Stomach smooth muscle (tissue), 2 donors: Measurements from ENCODE around the gene SLC5A1.

Experiments used
- H3K27ac ChIP-seq: one replicate; pipeline ENCODE4 v1.7.0; 2013; ENCODE audit warnings: mild to moderate bottlenecking, low read length, inconsistent platforms
- H3K27me3 ChIP-seq, 2 donors: one replicate each; pipeline ENCODE4 v1.7.0; 2013; ENCODE audit warnings: low read length in 2 of 2; ENCODE audit not compliant: insufficient read depth in 2 of 2, control insufficient read depth in 1 of 2
- H3K36me3 ChIP-seq, 2 donors: one replicate each; pipeline ENCODE4 v1.7.0; 2013; ENCODE audit warnings: low read length in 2 of 2; ENCODE audit not compliant: control insufficient read depth in 2 of 2, insufficient read depth in 2 of 2
- H3K4me1 ChIP-seq: one replicate; pipeline ENCODE4 v1.7.0; 2013; ENCODE audit warnings: low read length; ENCODE audit not compliant: control insufficient read depth, insufficient read depth
- H3K4me3 ChIP-seq, 2 donors: one replicate each; pipeline ENCODE4 v1.7.0; 2013; ENCODE audit warnings: low read length in 2 of 2
- H3K9ac ChIP-seq, 2 donors: one replicate each; pipeline ENCODE4 v1.7.0; 2013; ENCODE audit warnings: low read length in 2 of 2, mild to moderate bottlenecking in 1 of 2
- H3K9me3 ChIP-seq, 2 donors: one replicate each; pipeline ENCODE4 v1.7.0; 2013; ENCODE audit warnings: low read length in 2 of 2; ENCODE audit not compliant: control insufficient read depth in 2 of 2
- donor health status: healthy.
- donor health status: Pancreatic carcinoma.

The SLC5A1 gene

GRCh38 chr22:32050678-32051515 lies 7.8 kb downstream of the SLC5A1 start:
- Histone ChIP-seq H3K9ac (no peak overlapping the region), H3K36me3 (no peaks in the 10 kb centered on the region), H3K9me3 (no peaks in the 10 kb centered on the region), H3K27ac (no peak overlapping the region), H3K4me3 (no peak overlapping the region), H3K4me1 (no peaks in the 10 kb centered on the region), H3K27me3 (no peaks in the 10 kb centered on the region)

- Histone ChIP-seq H3K9ac (no peak overlapping the region), H3K9me3 (no peaks in the 10 kb centered on the region), H3K27ac (no peak overlapping the region), H3K27me3 (no peaks in the 10 kb centered on the region), H3K4me1 (no peaks in the 10 kb centered on the region), H3K36me3 (no peaks in the 10 kb centered on the region), H3K4me3 (no peak overlapping the region)
Observed at GRCh38 chr22:32052244-32052643, 9.2 kb downstream of the SLC5A1 start.

- H3K4me1 ChIP-seq = no peaks in the 10 kb centered on the region
- no peak overlapping the region for H3K9ac ChIP-seq
Observed at GRCh38 chr22:32052936-32053791, 10.1 kb downstream of the SLC5A1 start.

GRCh38 chr22:32055069-32055468 lies 12.0 kb downstream of the SLC5A1 start:
- H3K4me3 ChIP-seq = no peak overlapping the region
- no peaks in the 10 kb centered on the region for H3K27me3 ChIP-seq
- H3K27ac ChIP-seq = no peak overlapping the region
- no peaks in the 10 kb centered on the region for H3K9me3 ChIP-seq
- H3K9ac ChIP-seq = no peak overlapping the region
- H3K36me3 ChIP-seq = no peaks in the 10 kb centered on the region
- H3K4me1 ChIP-seq = no peaks in the 10 kb centered on the region

More at GRCh38 chr22:32052936-32053791, 10.1 kb downstream of the SLC5A1 start:
- Histone ChIP-seq H3K9me3 (no peaks in the 10 kb centered on the region), H3K27ac (no peak overlapping the region), H3K36me3 (no peaks in the 10 kb centered on the region), H3K27me3 (no peaks in the 10 kb centered on the region), H3K4me3 (no peak overlapping the region)

- no peak overlapping the region for H3K4me3 ChIP-seq
Observed at GRCh38 chr22:32058656-32059260, 15.7 kb downstream of the SLC5A1 start.

GRCh38 chr22:32059426-32059825 lies 16.4 kb downstream of the SLC5A1 start:
- no peak overlapping the region for H3K9ac ChIP-seq
- H3K4me3 ChIP-seq = no peak overlapping the region
- H3K9me3 ChIP-seq = peaks cover 0 to 7% of the 10 kb centered on the region in 2 donors
- H3K36me3 ChIP-seq = no peaks in the 10 kb centered on the region
- no peaks in the 10 kb centered on the region for H3K27me3 ChIP-seq
- no peak overlapping the region for H3K27ac ChIP-seq
- H3K4me1 ChIP-seq = no peaks in the 10 kb centered on the region

More at GRCh38 chr22:32058656-32059260, 15.7 kb downstream of the SLC5A1 start:
- H3K4me1 ChIP-seq = no peaks in the 10 kb centered on the region
- H3K27me3 ChIP-seq = no peaks in the 10 kb centered on the region
- H3K36me3 ChIP-seq = no peaks in the 10 kb centered on the region
- no peak overlapping the region for H3K9ac ChIP-seq
- peaks cover 0 to 7% of the 10 kb centered on the region in 2 donors for H3K9me3 ChIP-seq
- H3K27ac ChIP-seq = no peak overlapping the region

GRCh38 chr22:32063701-32064100 lies 20.6 kb downstream of the SLC5A1 start:
- Histone ChIP-seq H3K27me3 (no peaks in the 10 kb centered on the region), H3K9ac (no peak overlapping the region), H3K27ac (no peak overlapping the region), H3K9me3 (peaks cover 0 to 7% of the 10 kb centered on the region in 2 donors), H3K36me3 (no peaks in the 10 kb centered on the region), H3K4me1 (no peaks in the 10 kb centered on the region), H3K4me3 (no peak overlapping the region)

- H3K9ac ChIP-seq = no peak overlapping the region
- no peaks in the 10 kb centered on the region for H3K27me3 ChIP-seq
- no peaks in the 10 kb centered on the region for H3K4me1 ChIP-seq
- peaks cover 0 to 7% of the 10 kb centered on the region in 2 donors for H3K9me3 ChIP-seq
- H3K4me3 ChIP-seq = no peak overlapping the region
- H3K27ac ChIP-seq = no peak overlapping the region
- no peaks in the 10 kb centered on the region for H3K36me3 ChIP-seq
Observed at GRCh38 chr22:32066820-32067219, 23.8 kb downstream of the SLC5A1 start.

- Histone ChIP-seq H3K9ac (no peak overlapping the region), H3K4me1 (no peaks in the 10 kb centered on the region), H3K36me3 (no peaks in the 10 kb centered on the region), H3K27me3 (no peaks in the 10 kb centered on the region), H3K27ac (no peak overlapping the region), H3K9me3 (peaks cover 0 to 4% of the 10 kb centered on the region in 2 donors), H3K4me3 (no peak overlapping the region)
Observed at GRCh38 chr22:32067613-32068012, 24.6 kb downstream of the SLC5A1 start.

- Histone ChIP-seq H3K27ac (no peak overlapping the region), H3K4me1 (no peaks in the 10 kb centered on the region)
Observed at GRCh38 chr22:32069579-32070372, 26.7 kb downstream of the SLC5A1 start.

More at GRCh38 chr22:32069579-32070372, 26.7 kb downstream of the SLC5A1 start:
- Histone ChIP-seq H3K4me3 (no peak overlapping the region), H3K27me3 (peaks cover 0 to 2% of the 10 kb centered on the region in 2 donors), H3K9me3 (no peaks in the 10 kb centered on the region), H3K9ac (no peak overlapping the region), H3K36me3 (no peaks in the 10 kb centered on the region)
